Right lobe of liver (tissue), 4 donors: ENCODE results near the gene MYRIP.

Experiments
- POLR2A ChIP-seq: fragments of 450-650 bp; IDR thresholded peaks from one replicate; pipeline ENCODE4 v1.6.1; 2017; ENCODE audit warnings: antibody characterized with exemption, mild to moderate bottlenecking
- TF ChIP-seq, protein P1 (sequence below), 4 donors: fragments of 200-600 bp in 3 of 4; fragments of 450-650 bp in 1 of 4; IDR thresholded peaks; one replicate each; pipeline versions ENCODE4 v1.5.1 to v1.8.0; 2016 to 2022; ENCODE audit warnings: antibody characterized with exemption in 4 of 4, mild to moderate bottlenecking in 2 of 4
- donor health status: DM: no; HTN: no; CAD: no.
- donor health status: DM: no; HTN: no; CAD: no.
- donor health status: DM: no; HTN: yes; CAD: no.

- TF ChIP-seq, protein P1, sequence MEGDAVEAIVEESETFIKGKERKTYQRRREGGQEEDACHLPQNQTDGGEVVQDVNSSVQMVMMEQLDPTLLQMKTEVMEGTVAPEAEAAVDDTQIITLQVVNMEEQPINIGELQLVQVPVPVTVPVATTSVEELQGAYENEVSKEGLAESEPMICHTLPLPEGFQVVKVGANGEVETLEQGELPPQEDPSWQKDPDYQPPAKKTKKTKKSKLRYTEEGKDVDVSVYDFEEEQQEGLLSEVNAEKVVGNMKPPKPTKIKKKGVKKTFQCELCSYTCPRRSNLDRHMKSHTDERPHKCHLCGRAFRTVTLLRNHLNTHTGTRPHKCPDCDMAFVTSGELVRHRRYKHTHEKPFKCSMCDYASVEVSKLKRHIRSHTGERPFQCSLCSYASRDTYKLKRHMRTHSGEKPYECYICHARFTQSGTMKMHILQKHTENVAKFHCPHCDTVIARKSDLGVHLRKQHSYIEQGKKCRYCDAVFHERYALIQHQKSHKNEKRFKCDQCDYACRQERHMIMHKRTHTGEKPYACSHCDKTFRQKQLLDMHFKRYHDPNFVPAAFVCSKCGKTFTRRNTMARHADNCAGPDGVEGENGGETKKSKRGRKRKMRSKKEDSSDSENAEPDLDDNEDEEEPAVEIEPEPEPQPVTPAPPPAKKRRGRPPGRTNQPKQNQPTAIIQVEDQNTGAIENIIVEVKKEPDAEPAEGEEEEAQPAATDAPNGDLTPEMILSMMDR (IDR thresholded peaks at IDR 0.05): no peak
- TF ChIP-seq POLR2A: no peak
These were observed 109.9 kb downstream of the MYRIP start for GRCh38 chr3:39919281-39919680.
